Measurements from ENCODE around the gene SLC4A1AP.

GRCh38 chr2:27711804-27712203, 48.1 kb downstream of the SLC4A1AP start:
- TF ChIP-seq GATA2 (IDR thresholded peaks at IDR 0.05; ENCODE audit: low read depth, low read length): no peak
- TF ChIP-seq GATA3 (IDR thresholded peaks at IDR 0.05; ENCODE audit: low read depth, low read length): no peak
